ENCODE measurements around the gene ITM2B.

Gene ITM2B

GRCh38 chr13:48311223-48311622 is 78.2 kb downstream of the ITM2B start:
- DNase-seq (ENCODE audit: low spot score) = no peak

GRCh38 chr13:48315969-48316650 is 83.1 kb downstream of the ITM2B start:
- no peak for DNase-seq (ENCODE audit: low spot score)

GRCh38 chr13:48316826-48317510 is 84.0 kb downstream of the ITM2B start:
- DNase-seq (ENCODE audit: low spot score) = no peak

GRCh38 chr13:48317511-48318376 is 84.7 kb downstream of the ITM2B start:
- DNase-seq (ENCODE audit: low spot score) = no peak

- DNase-seq (ENCODE audit: low spot score) = no peak
These were observed 85.4 kb downstream of the ITM2B start for GRCh38 chr13:48318377-48318811.

- no peak for DNase-seq (ENCODE audit: low spot score)
These were observed 86.0 kb downstream of the ITM2B start for GRCh38 chr13:48318821-48319511.

Measured in left forelimb (tissue), 1 donor.